HG03439 (cell line): ENCODE data around the gene DDX1.

Source experiments
- ATAC-seq: cut with Tn5 transposase; IDR thresholded peaks from one replicate; pipeline ENCODE4 v1.9.1; 2021; ENCODE audit warnings: mild to moderate bottlenecking, moderate library complexity; ENCODE audit not compliant: unreplicated experiment

DDX1 gene

DNA sequence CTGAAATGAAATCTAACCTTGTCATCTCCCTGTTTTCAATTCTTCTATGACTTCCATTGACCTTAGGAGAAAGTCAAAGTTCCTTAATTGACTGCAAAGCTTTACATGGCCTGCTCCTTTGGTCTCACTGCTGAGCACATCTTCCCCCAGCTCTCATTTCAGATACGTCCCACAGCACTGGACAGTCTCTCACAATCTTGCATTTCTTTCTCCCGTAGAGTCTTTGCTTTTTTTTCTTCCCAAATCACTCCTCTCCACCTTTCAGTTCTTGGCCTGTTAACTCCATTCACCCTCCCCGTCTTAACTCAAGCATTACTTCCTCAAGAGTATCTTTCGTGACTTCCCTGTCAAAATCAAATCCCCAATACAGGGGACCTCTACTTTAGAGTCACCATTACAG, 67.2 kb downstream of the DDX1 start:
- ATAC-seq = no peak

DNA sequence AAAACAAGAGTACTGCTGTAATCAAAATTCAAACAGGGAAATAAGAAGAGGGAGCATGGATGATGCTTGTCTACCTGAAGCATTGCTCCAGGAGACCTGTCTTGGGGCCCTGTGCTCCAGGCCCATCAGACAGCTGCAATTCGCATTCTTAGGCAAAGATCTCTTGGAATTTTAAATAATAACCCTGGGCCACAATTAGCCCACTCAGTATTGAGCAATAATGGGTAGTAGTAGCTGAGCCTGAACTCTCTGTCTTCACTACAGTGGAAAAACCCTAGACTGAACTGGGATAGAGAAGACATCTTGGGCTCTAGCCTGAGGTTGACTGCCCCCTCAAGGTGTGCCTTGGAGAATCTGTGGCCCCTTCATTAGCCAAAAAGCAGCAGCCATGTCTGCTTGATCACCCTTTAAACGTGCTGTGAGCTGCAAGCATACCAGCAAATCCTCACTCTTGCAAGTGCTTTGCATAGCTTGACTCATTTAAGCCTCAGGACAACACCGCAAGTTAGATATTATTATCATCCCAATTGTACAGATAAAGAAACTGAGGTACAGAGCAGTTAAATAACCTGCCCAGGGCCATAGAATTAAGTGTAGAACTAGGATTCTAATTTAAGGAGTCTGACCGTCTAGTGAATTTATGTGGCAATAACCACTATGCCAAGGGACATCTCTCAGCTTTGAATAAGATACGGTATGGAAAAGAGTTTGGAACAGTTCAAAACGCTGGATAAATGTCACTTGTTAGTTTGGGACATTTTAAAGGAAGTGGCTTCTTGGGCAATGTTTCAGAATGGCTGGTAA, 69.0 kb downstream of the DDX1 start:
- ATAC-seq = no peak

DNA sequence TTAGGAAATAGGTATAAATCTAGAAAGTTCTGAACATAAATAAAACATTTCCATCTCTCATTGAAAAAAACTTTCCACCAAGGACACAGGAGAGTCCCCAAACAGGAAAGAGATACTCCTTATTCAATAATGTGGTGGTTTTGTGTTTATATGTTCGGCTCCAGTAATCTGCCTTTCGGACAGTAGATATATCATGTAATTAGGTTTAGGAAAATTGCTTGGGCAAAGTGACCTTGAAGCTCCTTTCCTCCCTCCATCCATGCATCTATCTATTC, 69.6 kb downstream of the DDX1 start:
- ATAC-seq = no peak

- ATAC-seq = no peak
Observed at GRCh38 chr2:15662026-15662425, 70.4 kb downstream of the DDX1 start.

DNA sequence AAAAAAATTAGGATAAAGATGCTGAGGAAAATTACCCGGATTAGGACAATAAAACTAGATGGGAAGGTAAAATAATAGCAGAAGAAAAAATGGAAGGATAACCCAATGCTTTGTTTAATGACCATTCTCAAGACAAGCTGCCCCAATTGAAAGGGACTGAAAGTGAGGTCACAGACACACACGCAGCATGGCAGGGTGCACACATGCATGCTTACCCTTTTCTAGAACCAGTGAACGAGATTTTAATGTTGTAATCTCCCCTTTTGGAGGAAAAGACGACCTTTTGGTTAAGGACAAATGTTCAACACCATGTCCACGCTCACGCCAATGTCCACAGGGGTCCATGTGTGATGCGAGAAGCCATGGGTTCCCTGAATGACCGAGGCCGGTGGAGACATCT, 70.9 kb downstream of the DDX1 start:
- no peak for ATAC-seq

GRCh38 chr2:15663802-15664201, 72.1 kb downstream of the DDX1 start:
- ATAC-seq = no peak

- ATAC-seq = no peak
Observed at GRCh38 chr2:15664273-15665066, 72.8 kb downstream of the DDX1 start.

DNA sequence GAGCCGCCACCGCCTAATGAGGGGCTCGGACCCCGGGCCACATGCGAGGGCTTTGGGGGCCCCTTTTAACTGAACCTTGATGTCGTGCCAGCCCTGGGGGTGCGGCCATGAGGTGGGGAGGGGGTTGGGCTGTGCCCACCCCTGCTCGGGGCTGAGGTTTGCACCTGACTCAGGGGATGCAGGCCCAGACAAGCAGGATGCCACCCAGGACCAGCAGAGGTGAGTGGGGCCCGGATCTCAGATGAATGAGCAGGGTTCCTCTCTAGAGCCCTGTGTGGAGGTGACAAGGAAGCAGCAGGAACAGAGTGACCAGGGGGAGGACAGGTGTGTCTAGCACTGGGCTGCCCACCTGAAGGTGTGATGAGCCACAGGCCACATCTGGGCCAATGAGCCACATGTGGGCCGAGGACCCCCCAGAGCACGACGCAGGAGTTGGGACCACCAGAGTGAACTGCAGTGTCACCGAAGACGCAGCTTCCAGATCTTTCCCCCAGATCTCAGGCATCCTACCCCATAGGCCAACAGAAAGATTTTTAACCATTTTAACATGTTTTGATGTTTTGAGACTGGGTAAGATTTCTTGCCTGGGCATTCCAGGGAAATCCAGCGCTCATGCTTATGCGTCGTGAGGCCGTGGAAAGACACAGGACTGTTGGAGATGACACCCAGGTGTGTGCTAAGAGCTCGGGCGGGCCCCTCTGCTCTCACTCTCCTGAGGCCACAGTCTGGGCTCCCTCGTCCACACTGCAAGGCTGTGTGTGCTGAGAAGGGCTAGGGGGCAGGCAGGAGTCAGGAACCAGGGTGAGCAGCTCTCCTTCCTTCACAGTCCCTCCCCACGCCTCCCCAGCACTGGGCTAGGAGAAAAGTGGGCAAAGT, 73.6 kb downstream of the DDX1 start:
- no peak for ATAC-seq

DNA sequence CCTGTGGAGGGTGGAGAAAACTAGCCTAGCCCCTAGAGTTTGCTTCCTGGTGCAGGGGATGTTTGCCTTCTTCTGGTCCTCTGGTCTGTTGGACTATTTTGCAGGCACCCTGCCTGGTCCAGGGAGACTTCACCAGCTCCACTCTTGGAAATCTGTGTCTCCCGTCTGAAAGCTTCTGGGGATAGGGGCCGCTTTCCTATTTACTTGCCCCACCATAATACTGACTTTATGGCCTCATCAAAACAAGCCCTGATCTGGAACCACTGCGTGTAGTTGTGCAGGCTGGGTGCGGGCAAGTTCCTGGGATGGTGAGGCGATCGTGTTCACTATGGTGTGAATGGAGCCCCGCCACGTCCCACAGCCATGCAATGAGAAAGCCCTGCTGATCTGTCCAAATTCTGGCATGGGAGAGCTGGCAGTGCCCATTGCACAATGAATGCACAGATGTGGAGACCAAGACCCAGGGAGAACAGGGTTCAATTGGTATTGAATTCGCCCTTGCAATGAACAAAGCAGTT, 74.3 kb downstream of the DDX1 start:
- ATAC-seq = no peak

DNA sequence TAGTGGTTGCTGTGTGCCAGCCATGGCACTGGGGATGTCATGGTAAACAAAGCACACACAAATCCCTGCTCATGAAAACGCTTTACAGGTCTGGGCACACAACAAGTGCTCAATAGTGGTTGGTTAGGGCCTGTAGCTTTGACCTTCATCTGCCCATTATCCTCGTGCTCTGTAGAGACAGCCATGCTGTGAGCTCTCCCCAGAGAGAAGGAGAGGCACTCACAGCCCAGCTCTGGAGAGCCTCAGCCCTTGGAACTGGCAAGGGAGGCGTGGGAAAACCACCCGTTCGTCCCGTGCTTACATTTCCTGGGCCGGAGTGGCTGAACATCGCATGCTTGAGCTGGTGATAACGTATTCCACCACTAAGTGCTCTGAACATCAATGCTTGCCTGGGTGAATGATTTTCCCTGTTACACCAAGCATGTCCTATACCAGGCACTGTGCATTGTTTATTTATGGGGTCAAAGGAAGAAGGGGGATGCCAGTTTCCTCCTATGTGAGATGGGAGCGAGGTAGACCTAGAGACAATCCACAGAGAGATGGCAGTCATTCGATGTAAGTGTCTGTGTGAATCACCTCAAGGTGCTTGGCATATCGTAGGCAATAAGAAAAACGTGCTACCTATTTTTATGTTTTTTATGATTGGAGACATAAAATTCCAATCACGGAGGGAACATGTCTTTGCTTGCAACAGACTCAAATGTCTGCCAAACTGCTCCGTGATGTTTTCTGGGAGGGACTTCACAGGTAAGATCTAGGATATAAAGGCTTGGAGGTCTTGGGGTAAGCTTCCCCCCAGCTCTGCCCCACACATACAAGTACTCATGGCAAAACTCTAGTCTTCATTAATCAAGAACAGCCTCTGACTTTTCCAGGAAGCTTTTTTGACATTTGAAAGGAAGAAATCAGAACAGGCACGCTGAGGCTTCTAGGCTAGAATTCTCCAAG, 75.5 kb downstream of the DDX1 start:
- no peak for ATAC-seq

DNA sequence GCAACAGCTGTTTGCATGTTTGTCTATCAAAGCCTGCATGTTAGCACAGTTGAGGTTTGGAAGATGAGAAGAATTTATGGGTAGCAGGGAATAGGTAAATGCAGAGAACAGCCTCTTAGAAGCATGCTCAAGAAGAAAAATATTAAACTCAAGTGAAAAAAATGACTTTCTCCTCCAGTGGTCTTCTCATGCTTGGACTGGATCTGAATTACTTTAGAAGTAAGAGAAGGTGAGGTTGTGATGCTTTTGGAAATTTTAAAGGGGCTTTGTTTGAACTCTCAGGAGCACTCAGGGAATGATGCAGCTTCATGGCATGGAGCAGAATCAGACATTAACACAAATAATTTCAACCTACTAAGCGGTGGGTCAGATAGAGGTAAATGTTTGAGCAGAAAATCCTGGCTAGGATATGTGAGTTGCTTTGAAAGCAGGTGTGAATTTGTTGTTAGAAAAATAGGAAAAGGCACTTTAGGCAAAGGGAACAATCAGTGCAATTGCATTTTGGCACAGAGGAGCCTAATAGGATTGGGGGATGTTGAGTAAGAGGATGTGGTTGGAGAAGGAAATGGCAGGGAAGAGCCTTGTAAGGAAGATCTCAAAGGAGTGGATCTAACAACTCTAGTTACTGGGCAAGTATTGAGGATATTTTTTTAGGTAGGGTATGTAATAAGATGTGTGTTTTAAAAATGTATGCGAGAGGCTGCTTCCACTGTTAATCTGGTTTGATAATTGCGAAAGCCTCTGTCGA, 76.3 kb downstream of the DDX1 start:
- ATAC-seq = no peak

DNA sequence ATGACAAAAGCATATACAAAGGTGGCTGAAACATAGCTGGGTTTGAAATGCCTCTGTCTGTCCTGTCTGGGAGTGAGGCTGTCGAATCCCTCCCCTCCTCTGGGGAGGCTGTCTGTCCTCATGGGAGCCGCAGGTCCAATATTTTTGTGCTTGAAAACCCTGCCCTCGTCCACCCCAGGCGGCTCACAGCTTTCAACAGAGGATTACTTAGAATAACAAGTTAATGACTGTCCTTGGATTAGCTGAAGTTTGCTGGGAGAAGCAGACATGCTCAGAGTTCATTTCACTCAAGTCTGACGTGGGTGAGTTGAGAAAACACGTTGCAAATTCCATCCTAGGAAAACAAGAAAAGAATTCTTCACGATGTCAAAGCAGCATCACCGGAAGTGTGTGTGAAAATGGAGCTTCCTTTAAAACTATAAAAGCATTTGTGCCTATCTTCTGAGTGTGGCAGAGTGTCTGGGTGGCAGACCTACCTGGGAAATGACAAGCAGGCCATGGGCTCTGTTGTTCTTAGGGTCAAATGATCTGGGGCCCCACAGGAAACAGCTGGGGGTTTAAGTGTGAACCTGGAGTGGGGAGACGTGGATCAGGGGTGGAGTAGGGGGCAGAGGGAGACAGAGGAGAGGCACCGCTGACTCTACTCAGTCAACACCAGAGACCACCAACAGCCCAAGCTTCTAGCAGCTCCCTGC, 77.1 kb downstream of the DDX1 start:
- no peak for ATAC-seq

- ATAC-seq = no peak
Observed at GRCh38 chr2:15669375-15669910, 77.8 kb downstream of the DDX1 start.

DNA sequence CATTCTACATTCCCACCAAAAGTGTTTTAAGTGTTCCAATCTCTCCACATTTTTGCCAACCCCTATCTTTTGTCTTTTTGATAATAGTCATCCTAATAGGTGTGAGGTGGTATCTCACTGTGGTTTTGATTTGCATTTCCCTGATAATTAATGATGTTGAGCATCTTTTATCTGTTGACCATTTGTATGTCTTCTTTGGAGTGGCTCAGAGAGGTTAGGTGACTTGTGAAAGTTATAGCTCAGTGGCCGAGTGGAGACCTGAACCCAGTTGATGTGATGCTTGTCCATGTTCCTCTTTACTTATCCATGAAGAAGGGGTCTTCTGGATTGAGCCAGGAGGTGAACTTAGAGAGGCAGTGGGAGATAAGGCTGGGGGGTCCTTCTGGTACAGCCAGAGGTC, 78.8 kb downstream of the DDX1 start:
- no peak for ATAC-seq

- no peak for ATAC-seq
Observed at GRCh38 chr2:15670981-15671380, 79.3 kb downstream of the DDX1 start.

- ATAC-seq = no peak
Observed at GRCh38 chr2:15671409-15671808, 79.7 kb downstream of the DDX1 start.

DNA sequence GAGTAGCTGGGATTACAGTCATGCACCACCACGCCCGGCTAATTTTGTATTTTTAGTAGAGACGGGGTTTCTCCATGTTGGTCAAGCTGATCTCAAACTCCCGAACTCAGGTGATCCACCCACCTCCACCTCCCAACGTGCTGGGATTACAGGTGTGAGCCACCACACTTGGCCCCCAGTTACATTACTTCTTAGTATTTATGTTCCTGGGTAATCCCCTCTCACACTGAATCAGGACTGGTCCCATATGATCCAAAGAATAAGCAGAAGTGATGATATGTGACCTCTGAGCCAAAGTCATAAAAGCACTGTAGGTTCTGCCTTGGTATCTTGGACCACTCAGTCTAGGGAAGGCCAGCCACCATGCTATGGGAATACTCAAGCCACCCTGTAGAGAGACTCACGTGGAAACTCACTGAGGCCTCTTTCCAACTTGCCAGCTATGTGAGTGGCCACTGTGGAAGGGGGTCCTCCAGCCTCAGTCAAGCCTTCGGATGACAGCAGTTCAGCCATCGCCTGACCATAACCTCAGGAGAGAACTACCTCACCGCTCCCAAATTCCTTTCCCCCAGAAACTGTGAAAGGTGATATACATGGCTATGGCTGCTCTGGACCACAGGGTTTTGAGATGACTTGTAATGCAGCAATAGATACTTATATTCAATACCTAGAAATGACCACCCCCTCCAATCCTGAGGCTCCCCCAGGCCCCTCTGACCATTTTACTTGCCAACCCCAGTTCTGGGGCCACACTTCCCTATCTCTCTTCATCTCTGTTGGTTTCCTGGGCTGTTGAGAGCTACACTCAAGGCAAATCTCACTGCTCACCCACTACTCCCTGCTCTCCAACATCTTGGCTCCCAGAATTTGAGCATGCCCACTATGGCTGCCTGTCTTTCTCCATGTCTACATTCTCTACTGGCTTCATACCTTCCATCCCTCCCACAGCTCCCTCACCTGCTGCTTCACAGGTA, 80.5 kb downstream of the DDX1 start:
- no peak for ATAC-seq
